Measurements from ENCODE around the gene PKIG. TPM values are rescaled to one million over a fixed set of nuclear protein-coding genes. Genes with fewer than 3 reads are reported as not detected.

The PKIG gene
- total RNA-seq, 1 donor from 2014 or later: 92.0 TPM

DNA sequence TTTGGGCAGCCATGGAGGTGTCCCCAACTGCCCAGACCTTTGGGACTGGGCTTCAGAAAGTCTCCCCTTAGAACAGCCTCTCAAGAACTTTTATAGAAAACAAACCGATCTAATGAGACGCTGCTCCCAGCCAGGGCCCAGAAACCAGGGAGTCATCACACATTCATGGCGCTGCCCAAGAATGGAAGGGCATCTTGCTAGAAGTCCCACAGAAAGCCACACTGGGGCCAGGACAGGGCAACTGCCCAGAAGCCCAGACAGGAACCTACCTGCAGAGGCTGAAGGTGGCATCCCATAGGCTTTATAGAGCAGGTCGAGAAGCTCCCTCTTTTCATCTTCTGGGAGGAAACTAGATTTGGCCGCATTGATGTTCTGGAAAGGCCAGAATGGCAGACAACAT, 37.7 kb downstream of the PKIG start:
- no peak for DNase-seq (ENCODE audit: low spot score)

DNA sequence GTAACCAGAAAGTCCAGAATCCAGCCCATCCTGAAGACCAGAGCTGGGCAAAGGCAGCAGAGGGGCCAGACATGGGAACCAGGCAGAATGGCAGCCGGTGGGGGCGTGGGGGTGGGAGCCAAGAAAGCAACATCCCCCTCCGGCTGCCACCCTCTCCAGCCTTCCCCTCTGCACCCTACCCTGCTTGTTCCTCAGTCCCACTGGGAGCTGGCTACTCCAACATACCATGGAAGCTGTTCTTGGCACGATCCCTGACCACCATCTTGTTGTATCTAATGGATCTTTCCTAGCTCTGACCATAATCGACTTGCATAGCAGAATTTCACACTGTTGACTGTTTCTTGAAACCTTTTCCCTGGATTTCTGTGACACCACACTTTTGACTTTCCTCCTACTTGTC, 38.9 kb downstream of the PKIG start:
- no peak for DNase-seq (ENCODE audit: low spot score)

DNA sequence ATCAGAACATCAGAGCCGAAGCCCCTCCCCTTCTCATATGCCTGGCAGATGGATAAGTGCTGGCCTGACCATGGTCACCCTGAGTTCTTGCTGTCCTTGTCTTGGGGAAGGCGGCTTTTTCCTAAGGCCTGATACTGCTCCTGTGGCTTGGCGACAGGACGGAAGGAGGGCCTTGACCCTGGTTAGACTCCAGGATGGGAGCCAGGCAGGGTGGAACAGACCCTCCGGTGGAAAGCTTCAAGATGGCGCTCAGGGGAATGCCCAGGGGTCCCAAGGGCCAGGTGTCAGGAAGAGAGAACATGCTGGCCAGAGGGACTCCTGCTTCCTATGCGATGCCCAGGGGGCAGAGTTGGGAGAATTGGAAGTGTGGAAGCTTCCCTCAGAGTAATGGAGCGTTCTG, 39.6 kb downstream of the PKIG start:
- DNase-seq (ENCODE audit: low spot score): no peak

DNA sequence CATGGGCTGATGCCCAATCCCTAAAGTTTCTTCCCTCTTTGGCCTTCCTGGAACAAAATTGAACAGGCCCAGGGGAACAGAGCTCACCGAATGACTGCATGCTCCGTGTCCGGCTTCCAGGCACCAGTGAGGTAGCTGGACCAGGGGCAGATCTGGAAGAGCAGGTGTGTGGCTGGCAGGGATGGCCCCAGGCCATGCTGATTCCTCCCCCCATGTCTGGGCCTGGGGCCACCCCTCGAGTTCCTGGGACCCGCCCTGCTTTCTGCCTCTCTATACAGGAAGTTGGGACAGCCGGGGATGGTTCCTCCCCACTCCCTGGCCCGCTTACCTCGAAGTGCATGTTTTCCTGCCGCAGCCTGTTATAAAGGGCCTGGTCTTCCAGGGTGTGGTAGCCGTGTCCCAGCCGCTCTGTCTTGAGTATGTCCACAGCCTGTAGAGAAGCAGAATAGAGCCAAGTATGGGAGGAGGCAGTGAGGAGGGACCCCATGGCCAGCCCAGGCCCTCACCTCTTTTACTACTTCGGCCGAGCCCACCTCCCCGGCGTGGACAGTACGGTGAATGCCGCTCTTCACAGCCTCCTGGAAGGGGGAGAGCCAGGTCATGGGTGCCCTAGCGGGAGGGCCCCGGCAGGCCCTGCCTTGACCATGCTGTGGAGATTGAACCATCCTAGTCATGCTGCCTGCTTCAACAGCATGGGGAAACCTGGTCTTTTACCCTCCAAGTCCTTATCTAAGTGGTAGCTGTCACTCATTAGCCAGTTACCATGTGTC, 40.3 kb downstream of the PKIG start:
- DNase-seq (ENCODE audit: low spot score): no peak

DNA sequence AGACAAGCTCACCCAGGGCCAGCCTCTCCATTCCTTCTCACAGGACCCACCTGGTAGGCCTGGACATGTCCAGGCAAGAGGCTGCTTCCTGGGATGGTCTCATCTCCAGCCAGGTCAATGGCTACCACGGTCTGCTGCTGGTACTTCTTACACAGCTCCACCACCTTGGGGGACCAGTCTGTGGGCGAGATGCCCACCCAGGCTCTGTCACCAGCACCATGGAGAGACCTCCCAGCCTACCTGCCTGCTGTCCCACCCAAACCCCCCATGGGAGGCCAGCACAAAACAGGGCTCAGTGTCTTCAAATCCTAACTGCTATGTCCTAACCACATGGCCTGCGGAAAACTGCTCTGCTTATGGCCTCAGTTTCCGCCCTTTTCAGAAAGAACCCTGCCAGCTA, 41.8 kb downstream of the PKIG start:
- no peak for DNase-seq (ENCODE audit: low spot score)

DNA sequence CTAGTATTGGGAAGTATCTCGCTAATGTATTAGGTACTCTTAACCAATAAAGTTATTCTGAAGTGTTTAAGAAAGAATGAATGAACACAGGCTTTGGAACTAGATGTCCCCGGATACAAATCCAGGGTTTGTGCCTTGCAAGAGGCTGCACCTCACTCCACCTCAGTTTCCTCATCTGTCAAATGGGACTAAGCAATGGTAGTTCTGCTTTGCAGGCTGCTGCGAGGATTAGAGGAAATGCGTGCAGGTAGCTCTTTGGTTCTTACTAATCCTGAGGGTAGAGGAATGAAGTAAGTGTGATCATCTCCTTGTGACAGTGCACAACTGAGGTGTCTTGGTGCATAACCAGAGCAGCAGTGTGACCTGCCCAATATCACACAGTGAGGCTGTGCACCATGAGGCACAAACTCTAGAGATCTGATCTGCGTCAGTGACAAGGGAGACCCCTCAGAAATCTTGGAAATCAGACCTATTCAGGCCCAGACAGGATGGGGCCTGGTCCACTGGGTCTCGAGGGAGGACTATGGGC, 42.4 kb downstream of the PKIG start:
- DNase-seq (ENCODE audit: low spot score): no peak

DNA sequence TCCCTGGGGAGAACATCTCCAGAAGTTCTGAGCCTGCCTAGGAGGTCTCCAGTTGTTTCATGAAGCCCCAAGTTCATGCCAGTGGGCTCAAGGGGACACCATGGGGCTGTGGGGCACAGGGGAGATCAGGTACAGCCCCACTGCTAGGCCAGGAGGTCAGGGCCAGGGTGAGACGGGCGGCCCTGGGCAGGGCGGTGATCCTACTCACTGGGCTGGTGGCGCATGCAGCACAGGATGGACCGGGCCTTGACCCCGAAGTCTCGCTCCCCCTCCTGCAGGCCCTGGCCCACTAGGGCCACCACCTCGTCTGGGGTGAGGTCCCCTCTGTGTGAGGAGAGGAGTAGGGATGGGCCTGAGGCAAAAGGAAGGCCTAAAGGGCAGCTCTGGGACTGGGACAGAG, 43.0 kb downstream of the PKIG start:
- DNase-seq (ENCODE audit: low spot score): no peak

DNA sequence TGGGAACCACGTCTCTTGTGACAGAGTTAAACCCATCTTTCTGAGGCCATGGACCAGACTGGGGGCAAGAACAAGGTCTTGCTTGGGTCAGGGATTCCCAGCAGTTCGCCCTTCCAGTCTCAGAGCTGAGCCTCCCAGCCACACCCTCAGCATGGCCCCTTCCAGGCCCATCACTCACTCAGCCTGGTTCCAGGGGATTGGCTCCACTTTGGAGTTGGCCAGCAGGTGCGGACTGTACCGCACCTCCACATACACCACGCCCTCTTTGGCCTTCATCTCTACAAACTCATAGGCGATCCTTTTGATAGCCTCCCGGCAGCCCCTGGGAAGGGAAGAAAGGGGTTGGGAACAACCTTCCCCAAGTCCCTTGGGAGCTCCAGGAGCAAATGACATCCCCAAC, 43.9 kb downstream of the PKIG start:
- DNase-seq (ENCODE audit: low spot score): no peak

DNA sequence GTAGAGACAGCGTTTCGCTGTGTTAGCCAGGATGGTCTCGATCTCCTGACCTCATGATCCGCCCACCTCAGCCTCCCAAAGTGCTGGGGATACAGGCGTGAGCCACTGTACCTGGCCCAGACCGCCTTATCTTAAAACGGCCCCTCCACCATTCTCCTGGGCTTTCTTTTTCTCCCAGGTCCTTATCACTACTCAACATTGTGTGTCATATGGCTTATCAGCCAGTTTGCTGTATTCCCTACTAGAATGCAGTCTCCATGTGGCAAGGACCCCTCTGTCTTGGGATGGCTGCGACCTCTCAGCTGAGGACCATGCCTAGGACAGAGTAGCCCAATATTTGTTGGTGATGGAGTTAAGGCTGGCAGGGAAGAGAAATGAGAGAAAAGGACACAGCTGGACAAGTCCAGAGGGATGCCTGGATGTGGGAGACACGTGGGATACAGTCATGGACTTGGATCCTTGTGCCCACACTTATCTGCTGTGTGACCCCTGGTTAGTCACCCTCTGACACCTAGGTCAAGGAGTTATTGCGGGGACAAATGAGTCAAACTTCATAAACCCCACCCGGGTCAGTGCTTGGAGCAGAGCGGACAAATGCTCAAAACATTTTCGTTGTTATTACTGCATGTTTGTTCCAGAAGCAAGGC, 45.1 kb downstream of the PKIG start:
- no peak for DNase-seq (ENCODE audit: low spot score)

DNA sequence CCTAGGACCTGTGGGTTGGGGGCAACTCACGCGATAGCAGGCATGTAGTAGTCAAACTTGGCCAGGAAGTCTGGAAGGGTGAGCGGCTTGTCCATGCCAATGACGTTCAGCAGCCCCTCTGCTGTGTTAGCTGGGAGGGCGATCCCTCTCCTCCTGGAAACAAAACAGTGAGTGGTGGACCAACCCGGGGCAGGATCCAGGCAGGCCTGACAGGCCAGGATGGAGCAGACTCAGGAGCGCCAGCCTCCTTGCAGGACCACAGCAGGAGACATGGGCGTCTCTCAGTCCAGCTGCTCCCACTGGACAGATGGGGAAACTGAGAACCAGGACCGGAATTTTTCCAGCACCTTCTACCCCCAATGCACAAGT, 46.6 kb downstream of the PKIG start:
- no peak for DNase-seq (ENCODE audit: low spot score)

DNA sequence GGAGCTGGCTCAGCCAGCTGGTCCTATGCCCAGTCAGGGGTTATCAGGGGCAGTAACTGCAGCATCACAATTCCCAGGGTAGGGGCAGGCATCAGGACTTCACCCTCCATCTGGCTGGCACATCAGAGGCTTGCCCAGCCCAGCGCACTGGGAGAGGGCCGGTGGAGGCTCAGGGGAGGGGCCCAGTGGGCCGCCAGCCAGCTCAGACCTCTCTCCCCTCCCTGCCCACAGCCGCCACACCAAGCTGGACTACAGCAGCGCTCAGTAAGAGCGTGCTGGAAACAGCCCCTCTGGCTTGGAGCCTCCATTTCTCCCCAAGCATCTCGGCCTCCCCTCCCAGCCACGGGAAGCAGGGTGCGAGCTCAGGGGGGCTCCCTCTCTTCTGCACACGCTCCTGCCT, 47.2 kb downstream of the PKIG start:
- DNase-seq (ENCODE audit: low spot score): no peak

DNA sequence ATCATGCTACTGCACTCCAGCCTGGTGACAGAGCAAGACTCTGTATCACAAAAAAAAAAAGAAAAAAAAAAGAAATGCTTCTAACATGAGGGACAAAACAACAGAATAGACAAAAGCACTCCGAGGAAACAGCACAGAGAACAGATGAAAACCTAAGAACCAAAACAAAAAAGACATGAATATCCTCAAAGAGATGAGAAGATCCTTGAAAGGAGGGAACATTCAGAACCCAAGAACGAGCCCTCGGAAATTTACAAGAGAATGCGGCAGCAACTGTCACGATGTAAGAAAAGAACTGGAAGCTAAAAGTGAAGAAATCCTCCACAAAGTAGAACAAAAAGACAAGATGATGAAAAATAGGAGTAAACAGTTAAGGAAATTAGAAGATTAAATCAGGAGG, 47.9 kb downstream of the PKIG start:
- no peak for DNase-seq (ENCODE audit: low spot score)

DNA sequence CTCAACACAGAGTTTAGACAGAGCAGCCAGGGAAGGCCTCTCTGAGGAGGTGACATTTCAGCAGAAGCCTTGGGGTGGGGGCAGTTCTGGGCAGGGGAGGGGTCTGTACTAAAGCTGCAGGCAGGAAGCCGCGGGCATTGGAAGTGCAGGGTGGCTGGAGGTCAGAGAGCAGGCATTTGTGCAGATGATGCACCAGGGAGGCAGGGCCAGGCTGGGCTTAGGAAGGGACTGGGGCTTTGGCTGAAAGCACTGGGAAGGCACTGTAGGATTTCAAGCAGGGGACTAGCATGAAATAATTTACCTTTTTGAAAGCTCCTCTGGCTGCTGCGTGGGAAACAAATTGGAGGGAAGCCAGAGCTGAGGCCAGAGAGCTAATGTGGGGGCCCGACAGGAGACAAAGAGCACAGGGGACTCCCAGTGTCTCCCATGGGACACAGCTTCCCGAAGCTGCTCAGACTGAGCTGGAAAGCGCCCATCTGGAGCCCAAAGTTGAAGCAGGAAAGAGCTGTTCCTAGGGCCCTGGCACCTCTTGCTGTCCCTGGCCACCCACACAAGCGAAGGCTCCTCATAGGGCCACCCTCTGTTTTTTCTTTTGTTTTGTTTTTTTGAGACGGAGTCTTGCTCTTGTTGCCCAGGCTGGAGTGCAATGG, 49.8 kb downstream of the PKIG start:
- DNase-seq (ENCODE audit: low spot score): no peak

DNA sequence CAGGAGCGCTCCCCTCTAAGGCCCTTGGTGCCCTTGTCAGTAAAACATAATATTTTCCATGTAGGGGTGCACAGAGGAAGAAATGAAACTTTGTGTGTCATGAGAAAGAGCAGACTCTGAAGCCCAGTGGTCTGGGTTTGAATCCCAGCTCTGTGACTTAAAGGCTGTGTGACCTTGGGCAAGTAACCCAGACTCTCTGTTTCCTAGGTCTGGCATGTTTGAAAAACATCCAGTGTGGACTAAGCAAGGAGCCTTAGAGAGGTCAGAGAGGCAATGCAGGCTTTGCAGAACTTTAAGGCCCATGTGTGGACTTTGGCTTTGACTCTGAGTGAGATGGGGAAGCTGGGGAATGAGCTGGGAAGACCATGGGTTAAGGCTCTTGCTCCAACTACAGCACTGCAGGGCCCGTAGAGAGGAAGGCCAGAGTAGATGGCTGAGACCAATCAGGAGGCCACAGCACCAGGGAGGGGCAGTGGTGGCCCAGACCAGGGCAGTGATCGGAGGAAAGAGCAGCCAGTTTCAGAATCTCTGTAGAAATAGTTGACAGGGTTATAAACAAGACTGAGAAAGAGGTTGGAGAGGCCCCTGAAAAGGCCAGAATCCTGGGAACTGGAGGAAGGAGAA, 50.9 kb downstream of the PKIG start:
- no peak for DNase-seq (ENCODE audit: low spot score)

DNA sequence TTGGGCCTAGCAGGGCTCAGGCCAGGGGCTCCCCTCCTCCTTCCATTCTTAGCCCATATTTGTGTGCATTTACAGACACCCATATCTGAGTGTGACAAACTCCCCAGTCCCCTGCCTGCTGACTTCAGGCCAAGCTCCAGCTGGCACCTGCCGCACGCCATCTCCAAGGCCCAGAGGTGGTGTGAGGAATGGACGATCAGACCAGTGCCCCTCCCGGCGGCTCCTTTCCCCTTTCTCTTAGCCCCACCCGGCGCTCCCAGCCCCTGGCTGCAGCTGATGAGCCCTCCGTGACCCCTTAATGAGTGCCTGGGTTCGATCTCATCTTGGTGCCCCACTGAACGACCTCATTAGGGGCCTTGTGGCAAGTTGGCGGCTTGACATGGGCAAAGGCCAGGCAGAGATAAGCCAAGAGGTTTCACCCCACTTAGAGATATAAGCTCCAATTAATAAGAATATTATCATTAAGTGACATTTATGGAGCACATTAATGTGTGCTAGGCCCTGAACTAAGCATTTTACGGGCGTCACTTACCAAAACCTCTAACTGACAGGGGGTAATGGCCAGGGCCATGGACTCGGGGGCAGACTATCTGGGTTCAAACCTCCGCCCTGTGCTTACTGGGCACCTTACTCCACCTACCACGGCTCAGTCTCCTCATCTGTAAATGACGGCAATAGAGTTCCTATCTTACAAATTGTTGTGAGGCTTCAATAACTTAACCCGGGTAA, 51.7 kb downstream of the PKIG start:
- DNase-seq (ENCODE audit: low spot score): no peak

DNA sequence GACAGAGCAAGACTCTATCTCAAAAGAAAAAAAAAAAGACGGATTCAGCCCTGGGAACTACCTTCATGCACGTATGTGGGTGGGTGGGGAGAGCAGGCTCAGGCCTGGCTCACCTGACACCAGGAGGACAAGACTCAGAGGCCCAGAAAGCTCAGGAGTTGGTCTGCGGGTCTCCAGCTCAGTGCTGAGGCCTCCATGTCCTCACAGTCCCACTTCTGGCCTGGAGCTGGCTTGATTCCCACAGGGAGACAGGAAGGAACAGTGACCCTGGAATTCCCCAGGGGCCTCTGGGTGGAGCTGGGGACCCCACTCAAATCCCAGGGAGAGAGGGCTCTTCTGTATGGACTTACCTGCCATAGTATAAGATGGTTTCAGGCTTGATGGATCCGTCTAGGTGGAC, 53.5 kb downstream of the PKIG start:
- no peak for DNase-seq (ENCODE audit: low spot score)

DNA sequence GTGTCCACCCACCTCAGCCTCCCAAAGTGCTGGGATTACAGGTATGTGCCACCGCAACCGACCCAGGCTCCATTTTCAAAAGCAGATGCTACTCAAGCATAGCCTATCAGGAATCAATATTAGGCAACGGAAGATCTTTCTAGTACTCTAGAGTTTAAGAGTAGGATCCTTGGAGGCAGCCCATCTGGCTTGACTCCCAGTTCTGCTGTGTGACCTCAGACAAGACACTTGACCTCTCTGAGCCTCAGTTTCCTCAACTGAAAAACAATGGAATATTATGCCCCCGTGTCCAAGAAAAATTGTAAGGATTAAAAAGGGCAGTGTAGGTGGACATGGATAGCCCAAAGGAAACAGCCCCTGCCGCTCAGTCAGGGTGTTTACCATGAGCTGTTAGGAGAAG, 54.7 kb downstream of the PKIG start:
- no peak for DNase-seq (ENCODE audit: low spot score)

DNA sequence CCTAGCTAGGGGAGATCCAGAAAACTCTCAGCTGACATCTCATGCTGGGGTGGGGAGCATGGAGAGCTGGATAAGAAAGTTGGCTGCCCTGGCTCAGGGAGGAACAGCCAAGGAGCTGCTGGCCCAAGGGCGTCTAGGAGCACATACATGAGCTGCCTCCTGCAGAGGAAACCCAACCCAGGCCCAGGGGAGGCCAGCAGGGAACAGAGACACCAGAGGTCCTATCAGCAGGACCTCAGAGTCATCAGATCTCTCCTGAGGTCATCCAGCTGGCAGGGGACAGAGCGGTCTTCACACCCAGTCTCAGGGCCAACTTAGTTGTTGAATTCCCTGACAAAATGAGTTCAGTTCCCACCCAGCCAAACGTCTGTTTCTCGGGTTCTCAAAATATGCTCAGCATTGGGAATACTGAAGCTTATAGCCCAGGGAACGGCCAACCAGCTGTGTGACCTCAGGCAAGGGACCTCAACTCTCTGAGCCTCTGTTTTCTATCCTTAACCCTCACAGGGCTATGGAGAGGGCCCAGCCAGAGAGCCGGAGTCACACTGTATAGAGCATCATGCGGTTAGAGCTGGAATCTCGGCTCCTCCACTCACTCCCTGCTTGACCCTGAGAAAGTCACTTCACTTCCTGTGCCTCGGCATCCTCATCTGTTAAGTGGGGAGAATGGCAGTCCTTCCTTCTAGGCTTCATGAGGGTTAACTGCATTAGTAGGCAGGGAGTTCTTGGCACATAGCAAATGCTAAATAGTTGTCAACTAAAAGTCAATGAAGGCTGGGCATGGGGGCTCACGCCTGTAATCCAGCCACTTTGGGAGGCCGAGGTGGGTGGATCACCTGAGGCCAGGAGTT, 55.4 kb downstream of the PKIG start:
- DNase-seq (ENCODE audit: low spot score): no peak

DNA sequence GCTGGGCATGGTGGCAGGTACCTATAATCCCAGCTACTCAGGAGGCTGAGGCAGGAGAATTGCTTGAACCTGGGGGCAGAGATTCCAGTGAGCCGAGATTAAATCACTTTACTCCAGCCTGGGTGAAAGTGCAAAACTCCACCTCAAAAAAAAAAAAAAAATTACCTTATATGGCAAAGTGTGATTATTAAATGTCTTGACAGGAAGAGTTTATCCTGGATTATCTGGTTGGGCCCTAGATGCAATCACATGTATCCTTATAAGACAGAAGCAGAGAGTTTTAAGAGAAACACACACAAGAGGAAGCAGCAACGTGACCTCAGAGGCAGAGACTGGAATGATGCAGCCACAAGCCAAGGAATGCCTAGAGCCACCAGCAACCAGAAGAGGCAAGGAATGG, 58.1 kb downstream of the PKIG start:
- DNase-seq (ENCODE audit: low spot score): no peak

DNA sequence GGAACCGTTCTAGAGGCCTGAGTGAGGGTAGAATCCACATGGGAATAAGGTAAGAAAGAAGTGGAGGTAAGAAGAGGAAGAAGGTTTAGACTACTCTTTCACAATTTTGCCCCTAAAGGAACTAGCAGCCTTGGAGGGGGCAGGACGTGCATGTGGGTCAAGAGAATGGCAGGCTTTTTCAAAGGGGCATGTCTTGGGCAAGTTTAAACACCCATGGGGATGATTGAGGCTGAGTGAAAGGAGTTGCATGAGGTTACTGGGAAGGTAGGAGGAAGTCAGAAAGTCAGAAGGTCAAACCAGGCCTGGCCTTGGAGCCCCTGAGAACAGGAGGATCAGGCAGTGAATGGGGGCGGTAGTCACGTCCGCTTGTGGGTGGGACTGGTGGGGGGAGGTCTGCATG, 58.9 kb downstream of the PKIG start:
- DNase-seq (ENCODE audit: low spot score): no peak
